Stimulated activated CD8-positive, alpha-beta memory T cell treated with anti-CD3 and anti-CD28 coated beads, Interleukin-12 subunit alpha, Interleukin-12 subunit beta, amount 100 ng/mL, for 24 hours (primary cell): ENCODE measurements around the gene CCDC61.

ENCODE experiments used
- DNase-seq: peaks from one replicate; pipeline ENCODE4 v3.0.0-alpha.2; 2020; ENCODE audit errors: extremely low read depth

The CCDC61 gene

GRCh38 chr19:46015687-46016425 is 20.6 kb downstream of the CCDC61 start:
- DNase-seq, result no peak

- peak; percentile 53 for DNase-seq
Observed at GRCh38 chr19:46016426-46017094, 21.3 kb downstream of the CCDC61 start.

DNA sequence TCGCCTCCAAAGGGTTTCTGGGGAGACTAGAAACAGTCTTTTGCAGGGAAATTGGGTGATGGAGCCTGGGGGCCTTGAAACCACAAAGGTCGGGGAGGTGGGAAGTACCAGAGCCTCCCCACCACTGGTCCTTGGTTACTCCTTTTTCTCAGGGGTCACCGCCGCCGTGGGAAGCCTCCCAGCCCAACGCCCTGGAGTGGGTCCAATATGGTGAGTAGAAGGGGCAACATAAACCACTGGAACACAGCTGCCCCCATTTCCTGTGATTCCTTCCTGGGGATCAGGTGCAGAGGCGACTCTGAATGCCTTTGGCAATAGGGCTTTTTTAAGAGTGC is 21.8 kb downstream of the CCDC61 start:
- no peak for DNase-seq

- DNase-seq, result no peak
Observed at GRCh38 chr19:46017874-46018675, 22.8 kb downstream of the CCDC61 start.

DNA sequence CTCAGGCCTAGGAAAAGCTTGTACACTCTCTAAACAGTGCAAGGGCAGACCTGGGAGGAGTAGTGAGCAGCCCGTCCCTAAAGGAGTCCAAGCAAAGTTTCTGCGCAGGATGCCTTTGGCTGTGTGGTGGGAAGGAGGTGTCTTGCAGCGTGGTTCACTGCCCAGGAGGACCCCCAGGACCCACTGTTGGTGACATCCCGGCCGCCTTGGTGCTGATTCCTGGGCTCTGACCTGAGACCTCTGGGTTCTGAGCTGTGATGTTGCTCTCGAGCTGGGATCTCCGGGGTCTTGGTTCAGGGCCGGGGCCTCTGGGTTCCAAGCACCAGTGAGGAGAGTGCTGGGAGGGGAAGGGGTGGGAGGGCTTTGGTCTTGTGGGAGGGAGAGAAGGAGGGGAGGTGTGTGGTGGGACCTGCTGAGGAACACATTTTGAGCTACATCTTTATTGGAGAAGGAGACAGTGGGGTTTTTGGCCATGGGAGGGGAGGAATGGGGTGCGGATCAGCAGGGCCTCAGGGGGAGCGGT is 23.5 kb downstream of the CCDC61 start:
- no peak for DNase-seq

- no peak for DNase-seq
Observed at GRCh38 chr19:46019270-46019669, 24.0 kb downstream of the CCDC61 start.

DNA sequence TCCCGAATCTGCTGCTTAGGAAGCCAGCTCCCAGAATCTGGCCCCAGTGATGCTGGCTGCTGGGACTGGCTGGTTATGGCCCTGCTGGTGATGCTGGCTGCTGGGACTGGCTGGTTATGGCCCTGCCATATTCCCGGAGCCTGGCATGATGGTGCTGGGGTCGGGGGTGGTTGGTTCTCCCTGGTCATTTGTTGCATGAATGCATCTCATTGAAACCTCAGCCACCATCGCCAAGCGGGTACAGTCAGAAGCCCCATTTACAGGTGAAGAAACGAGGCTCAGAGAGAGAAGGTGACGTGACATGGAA is 25.5 kb downstream of the CCDC61 start:
- DNase-seq, result no peak

DNA sequence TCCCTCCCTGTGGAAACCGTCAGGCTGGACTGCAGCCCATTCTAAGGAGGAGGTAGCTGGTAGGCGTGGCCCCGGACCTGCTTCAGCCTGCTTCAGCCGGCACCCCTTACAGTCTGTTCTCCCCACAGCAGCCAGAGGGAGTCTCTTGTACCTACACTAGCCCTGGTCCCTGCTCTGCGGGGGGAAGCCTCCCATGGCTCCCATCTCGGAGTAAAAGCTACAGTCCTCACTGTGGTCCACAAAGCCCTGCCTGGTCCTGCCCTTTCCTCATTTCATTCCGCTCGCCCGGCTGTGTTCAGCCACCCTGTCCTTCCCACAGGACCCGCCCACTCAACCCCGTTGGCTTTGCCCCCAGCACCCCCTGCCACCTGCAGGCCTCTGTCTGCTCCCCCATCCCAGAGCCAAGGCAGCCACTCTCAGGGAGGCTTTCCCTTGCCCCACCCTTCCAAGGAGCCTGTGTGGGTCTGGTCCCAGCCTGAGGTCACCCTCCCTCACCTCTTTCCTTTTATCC is 26.3 kb downstream of the CCDC61 start:
- no peak for DNase-seq

GRCh38 chr19:46022061-46022430 is 26.8 kb downstream of the CCDC61 start:
- DNase-seq, result no peak

DNA sequence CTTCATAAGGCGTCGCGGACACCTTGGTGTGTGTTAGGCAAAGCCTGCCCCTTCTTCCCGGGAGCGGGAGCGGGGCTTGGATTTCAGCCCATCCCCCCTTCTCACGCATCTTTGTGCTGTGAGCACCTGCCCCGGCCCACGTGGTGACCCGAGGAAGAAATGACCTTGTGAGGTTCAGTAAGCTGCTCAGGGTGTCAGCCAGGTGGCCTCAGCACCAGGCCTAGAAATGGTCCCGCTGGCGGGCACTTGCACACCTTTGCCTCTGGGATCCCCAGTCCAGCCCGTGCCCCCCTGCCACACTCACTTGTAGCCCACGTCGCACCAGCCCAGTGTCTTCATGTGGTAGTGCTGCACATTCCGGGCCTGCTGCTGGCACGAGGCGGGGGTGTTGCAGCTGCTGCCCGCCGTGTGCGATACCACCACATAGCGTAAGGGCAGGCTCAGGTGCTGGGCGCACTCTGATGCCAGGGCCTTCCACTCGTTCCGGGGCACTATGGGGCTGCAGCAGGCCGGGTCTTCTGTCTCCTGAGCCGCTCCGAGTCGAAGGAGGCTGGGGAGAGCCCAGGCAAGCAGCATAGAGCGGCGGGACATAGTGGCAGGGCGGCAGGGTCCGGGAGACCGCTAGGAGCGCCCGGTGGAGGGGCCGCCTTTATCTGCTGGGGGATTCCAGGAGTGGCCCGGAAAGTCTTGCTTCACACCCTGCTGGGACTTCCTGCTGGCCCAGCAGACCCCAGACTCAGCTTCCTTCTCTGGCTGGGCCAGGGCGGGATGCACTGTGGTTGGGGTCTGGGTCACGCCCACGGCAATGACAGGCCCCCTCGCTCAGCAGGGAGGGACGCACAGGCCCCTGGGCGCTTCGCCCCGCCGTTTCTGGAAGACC is 27.4 kb downstream of the CCDC61 start, which contains the start of gene PGLYRP1:
Gene PGLYRP1, minus strand, starts transcription at position 623 of the 880 bp plus-strand sequence. Its CDS starts 32 bp downstream, at position 591.
- DNase-seq, result no peak

GRCh38 chr19:46023311-46023779 is 28.1 kb downstream of the CCDC61 start:
- no peak for DNase-seq

- DNase-seq, result no peak
Observed at GRCh38 chr19:46025835-46026234, 30.6 kb downstream of the CCDC61 start.

GRCh38 chr19:46030812-46031550 is 35.7 kb downstream of the CCDC61 start:
- DNase-seq, result no peak

- no peak for DNase-seq
Observed at GRCh38 chr19:46031781-46032596, 36.7 kb downstream of the CCDC61 start.

DNA sequence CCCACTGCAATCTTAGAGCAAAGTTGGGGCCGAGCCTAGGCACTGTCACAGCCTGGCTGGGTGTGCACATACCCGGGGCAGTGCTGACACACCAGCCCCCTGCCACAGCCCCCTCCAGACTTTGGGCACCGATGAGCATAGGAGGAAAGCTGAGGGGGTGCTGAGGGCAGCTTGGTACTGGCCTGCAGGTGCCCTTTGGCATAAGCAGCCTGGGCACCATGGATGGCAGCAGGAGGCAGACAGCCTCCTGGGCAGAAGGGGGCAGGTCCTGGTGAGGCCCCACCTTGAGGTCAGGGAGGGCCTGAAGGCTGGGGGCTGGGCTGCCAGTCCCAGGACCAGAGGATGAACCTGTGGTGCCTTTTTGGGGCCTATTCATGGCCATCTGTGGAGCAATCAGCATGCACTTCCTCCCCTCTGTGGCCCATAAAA is 37.3 kb downstream of the CCDC61 start:
- no peak for DNase-seq

DNA sequence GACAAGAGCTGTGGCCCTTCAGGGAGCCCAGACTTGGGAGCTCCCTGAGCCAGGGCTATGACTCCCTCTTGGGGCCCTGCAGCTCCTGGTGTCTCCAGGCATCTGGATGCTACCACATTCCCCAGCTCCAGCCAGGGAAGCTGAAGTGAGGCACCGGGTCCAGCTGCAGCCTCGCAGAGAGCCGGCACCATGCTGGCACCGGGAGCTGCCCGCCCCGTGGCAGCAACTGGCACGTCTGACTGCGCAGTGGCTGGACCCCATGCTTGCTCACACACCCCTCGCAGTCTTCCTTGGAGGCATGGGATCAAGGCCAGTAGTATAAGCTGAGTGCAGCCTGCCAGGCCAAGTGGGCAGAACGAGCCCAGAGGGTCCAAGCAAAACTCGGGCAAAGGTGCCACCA is 38.1 kb downstream of the CCDC61 start:
- DNase-seq, result no peak

DNA sequence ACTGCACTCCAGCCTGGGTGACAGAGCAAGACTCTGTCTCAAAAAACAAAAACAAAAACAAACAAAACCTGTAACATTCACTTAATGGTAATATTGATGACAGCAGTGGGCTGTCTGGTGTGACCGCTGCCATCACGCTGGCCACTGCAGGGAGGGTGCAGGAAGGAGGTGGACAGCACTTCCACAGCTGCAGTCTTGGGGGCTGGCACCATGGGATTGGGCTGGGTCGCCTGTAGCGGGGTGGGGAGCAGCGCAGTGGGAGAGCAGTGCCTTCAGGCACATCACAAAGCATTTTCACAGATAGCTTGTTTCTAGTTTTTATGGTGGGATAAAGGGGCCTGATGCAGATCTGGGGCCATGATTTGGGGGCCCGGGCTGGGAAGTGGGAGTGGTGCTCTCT is 40.3 kb downstream of the CCDC61 start:
- no peak for DNase-seq

DNA sequence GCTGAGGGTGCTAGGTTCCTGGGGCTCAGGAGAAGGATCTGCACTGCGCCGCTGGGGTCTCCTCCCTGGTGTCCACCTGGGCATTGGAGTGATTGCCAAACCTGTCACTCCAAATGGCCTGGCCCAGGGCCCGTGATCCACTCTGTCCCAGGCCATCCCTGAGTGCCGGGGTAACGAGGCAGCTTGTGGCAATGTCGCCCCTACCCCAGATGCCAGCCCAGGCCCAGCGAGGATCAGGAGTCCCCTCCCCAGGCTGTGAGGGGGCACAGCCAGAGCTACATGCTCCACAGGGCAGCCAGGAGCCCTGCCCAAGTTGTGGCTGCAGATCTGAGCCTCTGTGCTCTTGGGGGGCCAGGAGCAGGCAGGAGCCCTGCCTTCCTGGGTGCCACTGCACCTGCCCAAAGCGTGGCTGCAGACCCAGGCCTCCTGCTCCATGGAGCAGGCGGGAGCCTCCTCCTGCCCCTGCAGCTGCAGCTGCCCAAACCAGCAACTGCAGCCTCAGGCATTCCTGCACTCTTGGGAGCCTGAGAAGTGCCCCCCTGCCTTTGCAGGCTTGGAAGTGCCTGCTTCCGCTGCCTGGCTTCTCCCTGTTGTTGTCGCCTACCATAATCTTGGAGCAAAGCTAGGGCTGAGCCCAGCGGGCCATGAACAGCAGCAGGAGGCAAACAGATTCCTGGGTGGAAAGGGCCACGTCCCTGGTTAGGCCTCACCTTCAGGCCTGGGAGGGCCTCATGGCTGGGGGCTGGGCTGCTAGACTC is 40.9 kb downstream of the CCDC61 start:
- DNase-seq, result no peak

- no peak for DNase-seq
Observed at GRCh38 chr19:46036744-46037128, 41.5 kb downstream of the CCDC61 start.
